HUES6 (cell line): ENCODE data around the gene FAM20A.
A peak's percentile ranks its signal among the peaks of the same experiment; 100 is the strongest.

ENCODE experiments used
- H3K27ac ChIP-seq: 2 replicates; pipeline ENCODE4 v1.7.0; 2013; ENCODE audit warnings: low read depth, mild to moderate bottlenecking, low read length, inconsistent platforms
- H3K27me3 ChIP-seq: 2 replicates; pipeline ENCODE4 v1.6.1; 2013; ENCODE audit warnings: low read length; ENCODE audit not compliant: control insufficient read depth, insufficient read depth
- H3K36me3 ChIP-seq: 2 replicates; pipeline ENCODE4 v1.6.1; 2013; ENCODE audit warnings: low read length; ENCODE audit not compliant: control insufficient read depth, insufficient read depth
- H3K4me1 ChIP-seq: 2 replicates; pipeline ENCODE4 v1.6.1; 2013; ENCODE audit warnings: low read length; ENCODE audit not compliant: control insufficient read depth, insufficient read depth
- H3K4me3 ChIP-seq: 2 replicates; pipeline ENCODE4 v1.5.1; 2013; ENCODE audit warnings: low read depth, low read length
- H3K9ac ChIP-seq: one replicate; pipeline ENCODE4 v1.6.1; 2013; ENCODE audit warnings: mild to moderate bottlenecking, low read length
- H3K9me3 ChIP-seq: 2 replicates; pipeline ENCODE4 v1.6.1; 2013; ENCODE audit warnings: low read depth, low read length; ENCODE audit not compliant: control insufficient read depth, insufficient read depth

FAM20A gene

GRCh38 chr17:68599091-68599490, 2.1 kb downstream of the FAM20A start:
- peaks cover 24% of the 10 kb centered on the region for H3K27me3 ChIP-seq
- H3K4me1 ChIP-seq = peaks cover 44% of the 10 kb centered on the region
- no peaks in the 10 kb centered on the region for H3K9me3 ChIP-seq
- H3K27ac ChIP-seq = peak overlapping the region; percentile 88; the same call in 1 of the 2 replicates
- peak overlapping the region; percentile 95 for H3K9ac ChIP-seq
- H3K4me3 ChIP-seq = peak overlapping the region; percentile 82
- H3K36me3 ChIP-seq = peaks cover 46% of the 10 kb centered on the region; the same call in 1 of the 2 replicates

- no peaks in the 10 kb centered on the region for H3K9me3 ChIP-seq
- peaks cover 50% of the 10 kb centered on the region; the same call in 1 of the 2 replicates for H3K36me3 ChIP-seq
- peak overlapping the region; percentile 82 for H3K4me3 ChIP-seq
- H3K27ac ChIP-seq = no peak overlapping the region; the same call in 1 of the 2 replicates
- H3K27me3 ChIP-seq = peaks cover 24% of the 10 kb centered on the region
- H3K4me1 ChIP-seq = peaks cover 40% of the 10 kb centered on the region
- peak overlapping the region; percentile 95 for H3K9ac ChIP-seq
Observed at GRCh38 chr17:68598545-68598961, 2.6 kb downstream of the FAM20A start.

- H3K9ac ChIP-seq = peak overlapping the region; percentile 95
- H3K4me1 ChIP-seq = peaks cover 35% of the 10 kb centered on the region
- no peak overlapping the region for H3K27ac ChIP-seq
- H3K27me3 ChIP-seq = peaks cover 24% of the 10 kb centered on the region
- peak overlapping the region; percentile 82 for H3K4me3 ChIP-seq
- peaks cover 54% of the 10 kb centered on the region; the same call in 1 of the 2 replicates for H3K36me3 ChIP-seq
- H3K9me3 ChIP-seq = no peaks in the 10 kb centered on the region
Observed at GRCh38 chr17:68598074-68598473, 3.1 kb downstream of the FAM20A start.

GRCh38 chr17:68596411-68596945, 4.7 kb downstream of the FAM20A start:
- no peak overlapping the region for H3K9ac ChIP-seq
- H3K4me1 ChIP-seq = peaks cover 20% of the 10 kb centered on the region; the same call in 1 of the 2 replicates
- H3K4me3 ChIP-seq = 0 out of 2 replicates have a peak overlapping the region, but pooled peaks have one; percentile 5
- H3K27ac ChIP-seq = no peak overlapping the region
- peaks cover 14% of the 10 kb centered on the region for H3K27me3 ChIP-seq
- H3K36me3 ChIP-seq = peaks cover 68% of the 10 kb centered on the region; the same call in 1 of the 2 replicates
- no peaks in the 10 kb centered on the region for H3K9me3 ChIP-seq

- no peak overlapping the region for H3K9ac ChIP-seq
- H3K9me3 ChIP-seq = no peaks in the 10 kb centered on the region
- no peak overlapping the region for H3K4me3 ChIP-seq
- peaks cover 68% of the 10 kb centered on the region; the same call in 1 of the 2 replicates for H3K36me3 ChIP-seq
- H3K27ac ChIP-seq = no peak overlapping the region
- peaks cover 20% of the 10 kb centered on the region; the same call in 1 of the 2 replicates for H3K4me1 ChIP-seq
- peaks cover 10% of the 10 kb centered on the region; the same call in 1 of the 2 replicates for H3K27me3 ChIP-seq
Observed at GRCh38 chr17:68595986-68596385, 5.2 kb downstream of the FAM20A start.

GRCh38 chr17:68595496-68595895, 5.7 kb downstream of the FAM20A start:
- H3K27me3 ChIP-seq = peaks cover 10% of the 10 kb centered on the region; the same call in 1 of the 2 replicates
- no peak overlapping the region for H3K4me3 ChIP-seq
- no peak overlapping the region for H3K27ac ChIP-seq

GRCh38 chr17:68594552-68594951, 6.6 kb downstream of the FAM20A start:
- H3K9me3 ChIP-seq = no peaks in the 10 kb centered on the region
- H3K27ac ChIP-seq = no peak overlapping the region
- H3K36me3 ChIP-seq = peaks cover 72% of the 10 kb centered on the region; the same call in 1 of the 2 replicates
- no peak overlapping the region for H3K4me3 ChIP-seq
- peaks cover 20% of the 10 kb centered on the region; the same call in 1 of the 2 replicates for H3K4me1 ChIP-seq
- H3K27me3 ChIP-seq = peaks cover 2% of the 10 kb centered on the region; the same call in 1 of the 2 replicates
- H3K9ac ChIP-seq = no peak overlapping the region

More at GRCh38 chr17:68595496-68595895, 5.7 kb downstream of the FAM20A start:
- peaks cover 70% of the 10 kb centered on the region; the same call in 1 of the 2 replicates for H3K36me3 ChIP-seq
- H3K9me3 ChIP-seq = no peaks in the 10 kb centered on the region
- peaks cover 20% of the 10 kb centered on the region; the same call in 1 of the 2 replicates for H3K4me1 ChIP-seq
- no peak overlapping the region for H3K9ac ChIP-seq

GRCh38 chr17:68592682-68593641, 8.2 kb downstream of the FAM20A start:
- Histone ChIP-seq H3K27me3 (no peaks in the 10 kb centered on the region), H3K9ac (no peak overlapping the region), H3K36me3 (peaks cover 74% of the 10 kb centered on the region), H3K4me3 (no peak overlapping the region), H3K27ac (no peak overlapping the region), H3K4me1 (peaks cover 16% of the 10 kb centered on the region; the same call in 1 of the 2 replicates), H3K9me3 (peaks cover 13% of the 10 kb centered on the region)

- no peaks in the 10 kb centered on the region for H3K27me3 ChIP-seq
- no peak overlapping the region for H3K9ac ChIP-seq
- peaks cover 13% of the 10 kb centered on the region for H3K9me3 ChIP-seq
- no peak overlapping the region for H3K4me3 ChIP-seq
- peaks cover 72% of the 10 kb centered on the region for H3K36me3 ChIP-seq
- H3K4me1 ChIP-seq = peaks cover 15% of the 10 kb centered on the region; the same call in 1 of the 2 replicates
- H3K27ac ChIP-seq = no peak overlapping the region
Observed at GRCh38 chr17:68592009-68592408, 9.2 kb downstream of the FAM20A start.

- no peak overlapping the region for H3K4me3 ChIP-seq
Observed at GRCh38 chr17:68591583-68591982, 9.6 kb downstream of the FAM20A start.

More at GRCh38 chr17:68591583-68591982, 9.6 kb downstream of the FAM20A start:
- peaks cover 15% of the 10 kb centered on the region; the same call in 1 of the 2 replicates for H3K4me1 ChIP-seq
- H3K27ac ChIP-seq = no peak overlapping the region
- no peak overlapping the region for H3K9ac ChIP-seq
- peaks cover 68% of the 10 kb centered on the region for H3K36me3 ChIP-seq
- peaks cover 14% of the 10 kb centered on the region for H3K9me3 ChIP-seq
- no peaks in the 10 kb centered on the region for H3K27me3 ChIP-seq
